ENCODE data around the gene ADAM12.

The ADAM12 gene

GRCh38 chr10:126234630-126235029, 153.6 kb downstream of the ADAM12 start:
- DNase-seq (ENCODE audit: low read depth): no peak

- no peak for DNase-seq (ENCODE audit: low read depth)
Observed at GRCh38 chr10:126233182-126234148, 154.8 kb downstream of the ADAM12 start.

GRCh38 chr10:126230587-126230986, 157.7 kb downstream of the ADAM12 start:
- no peak for DNase-seq (ENCODE audit: low read depth)

GRCh38 chr10:126229686-126230085, 158.6 kb downstream of the ADAM12 start:
- DNase-seq (ENCODE audit: low read depth): no peak

GRCh38 chr10:126227762-126228134, 160.5 kb downstream of the ADAM12 start:
- no peak for DNase-seq (ENCODE audit: low read depth)

- no peak for DNase-seq (ENCODE audit: low read depth)
Observed at GRCh38 chr10:126226988-126227761, 161.1 kb downstream of the ADAM12 start.

- no peak for DNase-seq (ENCODE audit: low read depth)
Observed at GRCh38 chr10:126226205-126226604, 162.1 kb downstream of the ADAM12 start.

- no peak for DNase-seq (ENCODE audit: low read depth)
Observed at GRCh38 chr10:126225672-126226008, 162.6 kb downstream of the ADAM12 start.

GRCh38 chr10:126224967-126225671, 163.2 kb downstream of the ADAM12 start:
- DNase-seq (ENCODE audit: low read depth): no peak

GRCh38 chr10:126223512-126224067, 164.7 kb downstream of the ADAM12 start:
- DNase-seq (ENCODE audit: low read depth): no peak

- DNase-seq (ENCODE audit: low read depth): no peak
Observed at GRCh38 chr10:126222736-126223511, 165.4 kb downstream of the ADAM12 start.

- no peak for DNase-seq (ENCODE audit: low read depth)
Observed at GRCh38 chr10:126221874-126222273, 166.4 kb downstream of the ADAM12 start.

- DNase-seq (ENCODE audit: low read depth): no peak
Observed at GRCh38 chr10:126218778-126219649, 169.3 kb downstream of the ADAM12 start.

- DNase-seq (ENCODE audit: low read depth): no peak
Observed at GRCh38 chr10:126218174-126218573, 170.1 kb downstream of the ADAM12 start.

- no peak for DNase-seq (ENCODE audit: low read depth)
Observed at GRCh38 chr10:126216632-126216961, 171.7 kb downstream of the ADAM12 start.

GRCh38 chr10:126215746-126216631, 172.3 kb downstream of the ADAM12 start:
- DNase-seq (ENCODE audit: low read depth): no peak

GRCh38 chr10:126214679-126215078, 173.6 kb downstream of the ADAM12 start:
- no peak for DNase-seq (ENCODE audit: low read depth)

- no peak for DNase-seq (ENCODE audit: low read depth)
Observed at GRCh38 chr10:126214021-126214420, 174.3 kb downstream of the ADAM12 start.

GRCh38 chr10:126212738-126213137, 175.5 kb downstream of the ADAM12 start:
- no peak for DNase-seq (ENCODE audit: low read depth)
